ENCODE data around the gene ANXA4.

Gene ANXA4

DNA sequence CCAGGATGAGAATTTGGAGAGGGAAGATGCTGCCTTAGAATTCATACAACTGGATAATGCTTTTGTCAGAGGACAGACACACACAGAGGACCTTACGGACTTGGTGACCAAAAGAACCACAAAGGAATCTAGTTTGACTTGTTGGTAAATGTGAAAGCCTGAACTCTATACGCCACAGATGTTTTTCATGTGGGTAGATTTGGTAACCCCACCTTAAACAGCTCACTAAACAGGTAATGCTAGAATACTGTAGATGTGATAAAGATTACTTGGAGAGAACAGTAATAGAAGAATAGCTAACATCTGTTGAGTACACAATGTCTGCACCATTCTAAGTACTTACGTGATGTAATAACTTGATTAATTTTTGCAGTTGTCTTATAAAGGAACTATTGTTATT, 24.1 kb downstream of the ANXA4 start:
- ChIA-PET POLR2A (ENCODE audit: low non-redundant PET) (interaction anchor here (0.5 kb wide), 1 partner anchor 10 kb away, joined by 5 read pairs; no protein-coding TSS in a partner anchor), CTCF (no interaction called here)
- TF ChIP-seq, protein P1, sequence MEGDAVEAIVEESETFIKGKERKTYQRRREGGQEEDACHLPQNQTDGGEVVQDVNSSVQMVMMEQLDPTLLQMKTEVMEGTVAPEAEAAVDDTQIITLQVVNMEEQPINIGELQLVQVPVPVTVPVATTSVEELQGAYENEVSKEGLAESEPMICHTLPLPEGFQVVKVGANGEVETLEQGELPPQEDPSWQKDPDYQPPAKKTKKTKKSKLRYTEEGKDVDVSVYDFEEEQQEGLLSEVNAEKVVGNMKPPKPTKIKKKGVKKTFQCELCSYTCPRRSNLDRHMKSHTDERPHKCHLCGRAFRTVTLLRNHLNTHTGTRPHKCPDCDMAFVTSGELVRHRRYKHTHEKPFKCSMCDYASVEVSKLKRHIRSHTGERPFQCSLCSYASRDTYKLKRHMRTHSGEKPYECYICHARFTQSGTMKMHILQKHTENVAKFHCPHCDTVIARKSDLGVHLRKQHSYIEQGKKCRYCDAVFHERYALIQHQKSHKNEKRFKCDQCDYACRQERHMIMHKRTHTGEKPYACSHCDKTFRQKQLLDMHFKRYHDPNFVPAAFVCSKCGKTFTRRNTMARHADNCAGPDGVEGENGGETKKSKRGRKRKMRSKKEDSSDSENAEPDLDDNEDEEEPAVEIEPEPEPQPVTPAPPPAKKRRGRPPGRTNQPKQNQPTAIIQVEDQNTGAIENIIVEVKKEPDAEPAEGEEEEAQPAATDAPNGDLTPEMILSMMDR (conservative IDR thresholded peaks at IDR 0.05; ENCODE audit: low read depth), result no peak
- DNase-seq (ENCODE audit: low spot score), result no peak
- no peak overlapping the region for H3K27ac ChIP-seq

DNA sequence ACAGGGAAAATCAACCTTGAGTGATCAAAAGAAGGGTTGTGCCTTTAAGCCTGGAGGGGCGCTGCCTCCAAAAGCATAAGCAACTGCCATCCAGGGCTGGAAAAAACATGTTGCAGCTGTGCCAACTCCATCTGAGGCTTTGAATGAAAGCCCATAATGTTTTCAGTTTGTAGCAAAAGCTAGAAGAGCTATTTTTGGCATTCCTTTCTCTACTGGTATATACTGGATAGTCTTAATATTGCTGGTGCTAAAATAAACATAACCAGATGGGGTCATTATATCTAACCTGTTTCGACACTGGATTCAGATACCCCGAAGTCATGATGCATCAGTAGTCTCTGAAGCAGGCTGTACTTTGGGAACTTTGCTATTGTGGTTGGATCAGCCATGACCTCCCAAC, 25.1 kb downstream of the ANXA4 start:
- H3K27ac ChIP-seq, result peak overlapping the region; percentile 78

DNA sequence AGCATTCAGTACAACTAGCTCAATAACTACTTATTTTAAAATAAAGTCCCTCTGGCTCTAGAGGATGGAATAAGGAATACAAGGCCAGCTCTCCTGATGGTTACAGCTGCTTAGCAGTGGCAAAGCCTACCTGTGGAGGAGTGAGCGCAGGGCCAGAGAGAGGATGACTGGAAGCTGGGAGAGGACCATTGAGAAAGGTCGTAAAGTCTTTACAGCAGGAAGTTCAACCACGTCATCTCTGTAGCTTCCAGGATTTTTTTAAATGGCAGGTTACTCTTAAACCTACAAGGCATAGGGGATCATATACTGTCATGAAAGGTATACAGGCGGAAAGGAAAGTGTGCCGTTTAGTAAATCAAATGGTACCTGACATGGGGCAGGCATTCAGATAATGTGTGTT, 26.3 kb downstream of the ANXA4 start:
- TF ChIP-seq, protein P1 (conservative IDR thresholded peaks at IDR 0.05; ENCODE audit: low read depth), result no peak
- ChIA-PET CTCF (interaction anchor here (0.6 to 1.3 kb wide), 3 partner anchors 11 to 43 kb away, joined by 3 to 4 read pairs (median 3); no protein-coding TSS in a partner anchor), POLR2A (ENCODE audit: low non-redundant PET) (no interaction called here)
- no peak overlapping the region for H3K27ac ChIP-seq
- no peak for DNase-seq (ENCODE audit: low spot score)

More for the DNA sequence above, 25.1 kb downstream of the ANXA4 start:
- no peak for DNase-seq (ENCODE audit: low spot score)
- TF ChIP-seq, protein P1 (conservative IDR thresholded peaks at IDR 0.05; ENCODE audit: low read depth), result no peak
- ChIA-PET CTCF (no interaction called here), POLR2A (ENCODE audit: low non-redundant PET) (no interaction called here)

DNA sequence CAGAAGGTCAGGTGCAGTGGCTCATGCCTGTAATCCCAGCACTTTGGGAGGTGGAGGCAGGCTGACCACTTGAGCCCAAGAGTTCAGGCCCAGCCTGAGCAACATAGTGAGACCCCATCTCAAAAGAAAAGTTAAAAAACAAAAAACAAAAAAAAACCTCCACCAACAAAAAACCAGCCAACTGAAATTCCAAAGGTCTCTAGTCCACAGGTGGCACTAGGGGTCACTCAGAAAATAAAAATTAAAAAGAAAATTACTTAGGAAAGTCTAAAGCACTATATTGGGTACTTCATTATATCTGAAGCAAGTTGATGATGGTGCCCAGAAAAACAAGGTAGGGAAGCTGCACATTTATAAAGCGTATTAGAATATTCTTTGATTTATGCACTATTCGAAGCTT, 26.9 kb downstream of the ANXA4 start:
- no peak overlapping the region for H3K27ac ChIP-seq
- CTCF ChIA-PET, result interaction anchor here (0.8 to 1.3 kb wide), 2 partner anchors 28 to 44 kb away, joined by 3 to 4 read pairs; no protein-coding TSS in a partner anchor
- POLR2A ChIA-PET (ENCODE audit: low non-redundant PET), result no interaction called here
- TF ChIP-seq, protein P1 (conservative IDR thresholded peaks at IDR 0.05; ENCODE audit: low read depth), result no peak
- no peak for DNase-seq (ENCODE audit: low spot score)

DNA sequence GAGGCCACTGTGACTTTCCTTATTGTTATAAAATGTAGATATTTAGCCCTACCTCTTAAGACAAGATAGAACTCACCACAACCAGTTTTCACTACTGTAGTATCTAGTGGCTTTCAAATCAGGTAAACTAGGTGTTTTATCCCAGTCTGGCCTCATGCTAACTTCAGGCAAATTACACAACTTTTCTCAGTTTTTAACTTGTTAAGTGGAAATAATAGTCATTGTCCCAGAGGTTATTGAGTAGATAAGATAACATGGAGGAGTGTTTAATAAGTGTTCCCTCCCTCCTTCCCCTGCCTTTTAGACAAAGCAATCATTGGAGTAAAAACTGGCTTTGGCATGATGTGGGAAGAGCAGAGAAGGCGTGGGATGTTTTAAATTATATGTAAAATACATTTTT, 27.3 kb downstream of the ANXA4 start:
- DNase-seq (ENCODE audit: low spot score), result no peak
- H3K27ac ChIP-seq, result peak overlapping the region; percentile 94
- TF ChIP-seq, protein P1 (conservative IDR thresholded peaks at IDR 0.05; ENCODE audit: low read depth), result no peak
- ChIA-PET POLR2A (ENCODE audit: low non-redundant PET) (no interaction called here), CTCF (interaction anchor here (0.5 to 1.3 kb wide), 2 partner anchors 44 to 62 kb away, joined by 3 read pairs; no protein-coding TSS in a partner anchor)

DNA sequence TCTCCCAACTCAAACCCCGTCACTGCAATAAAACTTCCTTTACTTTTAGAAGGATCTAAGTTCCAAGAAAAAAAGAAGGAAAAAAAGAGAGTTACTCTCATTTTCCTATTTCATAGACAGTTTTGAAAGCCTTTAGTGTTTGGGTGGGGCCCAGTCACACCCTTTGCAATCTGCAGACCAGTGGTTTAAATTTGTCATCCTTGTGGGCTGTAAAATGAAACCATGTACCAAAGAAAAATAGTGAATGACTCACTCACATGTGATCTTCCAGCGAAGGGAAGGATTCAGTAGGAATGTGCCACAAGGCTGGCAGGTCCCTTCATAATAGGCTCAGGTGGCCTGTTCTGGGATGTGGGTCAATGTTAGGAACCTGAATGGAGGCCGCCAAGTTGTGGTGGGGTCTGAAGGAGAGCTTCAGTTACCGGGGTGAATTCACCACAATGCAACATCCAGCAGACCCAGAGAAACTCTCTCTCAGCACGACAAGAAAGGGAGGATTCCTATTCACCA, 28.3 kb downstream of the ANXA4 start:
- peak overlapping the region; percentile 94 for H3K27ac ChIP-seq
- TF ChIP-seq, protein P1 (conservative IDR thresholded peaks at IDR 0.05; ENCODE audit: low read depth), result no peak
- peak; percentile 82 for DNase-seq (ENCODE audit: low spot score)
- CTCF ChIA-PET, result interaction anchor here (0.6 kb wide), 1 partner anchor 99 kb away, joined by 3 read pairs; no protein-coding TSS in a partner anchor
- POLR2A ChIA-PET (ENCODE audit: low non-redundant PET), result no interaction called here

Measured in RWPE1 (cell line).